HepG2 (cell line): ENCODE measurements around the gene UBE2S. TPM values are rescaled to one million over a fixed set of nuclear protein-coding genes. Genes with fewer than 3 reads are reported as not detected.

Experiments used
- E2F2 ChIP-seq: sonication (generic); formaldehyde crosslinking; IDR thresholded peaks from 2 replicates; pipeline ENCODE4 v1.4.0; 2020; ENCODE audit warnings: missing genetic modification reagents, borderline replicate concordance
- IRF1 ChIP-seq: sonication (generic); formaldehyde crosslinking; IDR thresholded peaks from 2 replicates; pipeline ENCODE4 v1.4.0; 2020; ENCODE audit warnings: low read depth, mild to moderate bottlenecking, missing genetic modification reagents
- NCOA1 ChIP-seq: sonication (generic); formaldehyde crosslinking; IDR thresholded peaks from 2 replicates; pipeline ENCODE4 v1.9.0; 2021; ENCODE audit warnings: missing genetic modification reagents
- PATZ1 ChIP-seq: sonication (generic); formaldehyde crosslinking; IDR thresholded peaks from 2 replicates; pipeline ENCODE4 v1.4.0; 2020; ENCODE audit warnings: missing genetic modification reagents
- PAWR ChIP-seq: sonication (generic); formaldehyde crosslinking; IDR thresholded peaks from 2 replicates; pipeline ENCODE4 v1.4.0; 2020; ENCODE audit warnings: missing genetic modification reagents, mild to moderate bottlenecking, borderline replicate concordance
- PRMT3 ChIP-seq: sonication (generic); formaldehyde crosslinking; IDR thresholded peaks from 2 replicates; pipeline ENCODE4 v1.8.1; 2022; ENCODE audit warnings: low read depth, mild to moderate bottlenecking, moderate library complexity, missing genetic modification reagents, borderline replicate concordance
- TAF15 ChIP-seq: fragments of 200-400 bp; formaldehyde crosslinking; IDR thresholded peaks from one replicate; pipeline ENCODE4 v1.6.1; 2018; ENCODE audit warnings: mild to moderate bottlenecking, low read depth, low read length; ENCODE audit not compliant: poor library complexity, severe bottlenecking
- TEAD3 ChIP-seq: optimal IDR thresholded peaks from 2 replicates; pipeline ENCODE3; 2016; ENCODE audit warnings: borderline replicate concordance
- TFE3 ChIP-seq: IDR thresholded peaks from 2 replicates; pipeline ENCODE4 v1.6.1; 2016
- UBTF ChIP-seq: sonication (generic); formaldehyde crosslinking; IDR thresholded peaks from 2 replicates; pipeline ENCODE4 v1.4.0; 2020; ENCODE audit warnings: mild to moderate bottlenecking, missing genetic modification reagents
- ZNF281 ChIP-seq: sonication (generic); formaldehyde crosslinking; IDR thresholded peaks from 2 replicates; pipeline ENCODE4 v1.4.0; 2020; ENCODE audit warnings: missing genetic modification reagents, borderline replicate concordance
- ZNF468 ChIP-seq: sonication (generic); formaldehyde crosslinking; IDR thresholded peaks from 2 replicates; pipeline ENCODE4 v1.8.0; 2022; ENCODE audit warnings: mild to moderate bottlenecking, moderate library complexity, missing genetic modification reagents
- ZNF513 ChIP-seq: sonication (generic); formaldehyde crosslinking; conservative IDR thresholded peaks from 2 replicates; pipeline ENCODE4 v1.5.0; 2020; ENCODE audit warnings: missing genetic modification reagents
- ZNF75D ChIP-seq: sonication (generic); formaldehyde crosslinking; IDR thresholded peaks from 2 replicates; pipeline ENCODE4 v1.8.1; 2023; ENCODE audit warnings: missing genetic modification reagents, mild to moderate bottlenecking, borderline replicate concordance
- ZSCAN12 ChIP-seq: sonication (generic); formaldehyde crosslinking; IDR thresholded peaks from 2 replicates; pipeline ENCODE4 v1.9.0; 2021; ENCODE audit warnings: mild to moderate bottlenecking, missing genetic modification reagents
- polyA plus RNA-seq, 8 experiments: library from polyadenylated mRNA; depleted of rRNA in 3 of 8; stranded (reverse) in 7 of 8; unstranded in 1 of 8; fragments of >200 nt; fragmentation: Illumina TruSeq in 4 of 8; extraction: Trizol in 4 of 8; gene quantifications; 2 replicates each; pipeline versions ENCODE4 v1.2.1 to v1.2.3, GENCODE V29; 2011 to 2016; ENCODE audit warnings: low read depth in 4 of 8, missing spikeins in 1 of 8, mixed read lengths in 1 of 8; ENCODE audit not compliant: insufficient read depth in 1 of 8
- total RNA-seq, 5 experiments: library from RNA; depleted of rRNA; stranded (reverse); fragments of >200 nt; fragmentation: Illumina TruSeq; extraction: Trizol; gene quantifications; 2 replicates each; pipeline ENCODE4 v1.2.3, GENCODE V29; 2016; ENCODE audit warnings: low read depth in 1 of 5

UBE2S gene
- total and polyA plus RNA-seq, 2 of the 13 experiments (the other 11 are each of a cell fraction or from before 2014, with no cell fraction given), result 32.2 to 39.3 TPM

- TF ChIP-seq PAWR (CRISPR knock-in tag) (no peak), ZNF281 (no peak), ZNF513 (no peak), ZNF75D (CRISPR knock-in tag) (no peak), TEAD3 (CRISPR knock-in tag) (peak; percentile 49), ZNF468 (CRISPR knock-in tag) (peak; percentile 66; the same call in 1 of the 2 replicates), NCOA1 (CRISPR knock-in tag) (no peak), UBTF (no peak), PRMT3 (CRISPR knock-in tag) (no peak), TFE3 (CRISPR knock-in tag) (no peak), TAF15 (no peak), IRF1 (CRISPR knock-in tag) (no peak), PATZ1 (CRISPR knock-in tag) (peak; percentile 56; the same call in 1 of the 2 replicates), ZSCAN12 (no peak), E2F2 (CRISPR knock-in tag) (no peak)
Observed at GRCh38 chr19:55407800-55408532, 378 bp upstream of the UBE2S start (continued).
